ENCODE measurements around the gene TFEB. TPM values are rescaled to one million over a fixed set of nuclear protein-coding genes. Genes with fewer than 3 reads are reported as not detected.

Gene TFEB
- total and polyA plus RNA-seq, 2 donors from 2014 or later, result 50.7 to 51.0 TPM

DNA sequence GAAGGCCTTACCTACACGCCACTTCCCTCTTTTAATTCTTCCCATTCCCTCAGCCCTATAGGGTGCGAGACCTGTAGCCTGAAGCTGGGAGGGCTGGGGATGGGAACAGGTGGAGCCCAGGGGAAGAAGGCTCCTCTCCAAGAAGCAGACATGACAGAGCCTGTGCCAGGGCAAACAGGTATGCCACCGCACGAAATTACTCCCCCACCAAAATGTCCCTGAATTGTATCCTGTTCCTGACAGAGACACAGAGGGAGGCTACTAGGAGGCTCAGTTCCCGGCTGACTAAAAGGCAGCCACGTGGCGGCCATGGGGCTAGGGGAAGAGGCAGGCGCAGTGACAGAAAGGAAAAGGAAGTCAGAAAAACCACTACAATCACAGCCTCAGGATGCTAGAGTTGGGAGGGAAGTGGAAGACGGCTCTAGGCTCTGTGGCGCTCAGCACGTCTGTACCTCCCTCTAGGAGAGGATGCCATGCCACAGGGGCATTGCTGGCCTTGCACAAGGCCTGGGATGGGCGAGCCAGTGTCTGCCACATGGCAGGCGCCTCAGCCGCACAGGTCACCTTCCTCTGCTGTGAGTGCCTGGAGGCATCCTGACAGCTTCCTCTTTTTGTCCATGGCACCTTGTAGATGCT is 27.7 kb downstream of the TFEB start:
- TF ChIP-seq, protein P1, sequence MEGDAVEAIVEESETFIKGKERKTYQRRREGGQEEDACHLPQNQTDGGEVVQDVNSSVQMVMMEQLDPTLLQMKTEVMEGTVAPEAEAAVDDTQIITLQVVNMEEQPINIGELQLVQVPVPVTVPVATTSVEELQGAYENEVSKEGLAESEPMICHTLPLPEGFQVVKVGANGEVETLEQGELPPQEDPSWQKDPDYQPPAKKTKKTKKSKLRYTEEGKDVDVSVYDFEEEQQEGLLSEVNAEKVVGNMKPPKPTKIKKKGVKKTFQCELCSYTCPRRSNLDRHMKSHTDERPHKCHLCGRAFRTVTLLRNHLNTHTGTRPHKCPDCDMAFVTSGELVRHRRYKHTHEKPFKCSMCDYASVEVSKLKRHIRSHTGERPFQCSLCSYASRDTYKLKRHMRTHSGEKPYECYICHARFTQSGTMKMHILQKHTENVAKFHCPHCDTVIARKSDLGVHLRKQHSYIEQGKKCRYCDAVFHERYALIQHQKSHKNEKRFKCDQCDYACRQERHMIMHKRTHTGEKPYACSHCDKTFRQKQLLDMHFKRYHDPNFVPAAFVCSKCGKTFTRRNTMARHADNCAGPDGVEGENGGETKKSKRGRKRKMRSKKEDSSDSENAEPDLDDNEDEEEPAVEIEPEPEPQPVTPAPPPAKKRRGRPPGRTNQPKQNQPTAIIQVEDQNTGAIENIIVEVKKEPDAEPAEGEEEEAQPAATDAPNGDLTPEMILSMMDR (IDR thresholded peaks at IDR 0.05; ENCODE audit: borderline replicate concordance, extremely low read depth, insufficient read depth), result no peak
- Histone ChIP-seq H3K9ac (ENCODE audit: low read length in 3 of 3) (peak overlapping the region in 1 of 3 donors; percentile 19), H3K27me3 (ENCODE audit: control insufficient read depth, insufficient read depth, low read length) (no peaks in the 10 kb centered on the region), H3K27ac (ENCODE audit: low read depth in 2 of 2, low read length in 2 of 2) (peak overlapping the region in 1 of 2 donors; percentile 67), H3K36me3 (ENCODE audit: control insufficient read depth in 2 of 3, insufficient read depth in 3 of 3, low read length in 3 of 3) (peaks cover 0 to 4% (median 0%) of the 10 kb centered on the region in 3 donors), H3K4me3 (ENCODE audit: low read length in 3 of 3) (no peak overlapping the region), H3K9me3 (ENCODE audit: control insufficient read depth in 2 of 3, insufficient read depth in 1 of 3, low read length in 3 of 3) (no peaks in the 10 kb centered on the region), H3K4me1 (ENCODE audit: control insufficient read depth in 2 of 3, insufficient read depth in 2 of 3, low read depth in 1 of 3, low read length in 3 of 3) (peaks cover 0 to 46% (median 13%) of the 10 kb centered on the region in 3 donors)
- FAIRE-seq (no peak), DNase-seq (peak in 1 of 5 donors; percentile 70)
- intact Hi-C loops (cut with DNase I), result no loop called here

DNA sequence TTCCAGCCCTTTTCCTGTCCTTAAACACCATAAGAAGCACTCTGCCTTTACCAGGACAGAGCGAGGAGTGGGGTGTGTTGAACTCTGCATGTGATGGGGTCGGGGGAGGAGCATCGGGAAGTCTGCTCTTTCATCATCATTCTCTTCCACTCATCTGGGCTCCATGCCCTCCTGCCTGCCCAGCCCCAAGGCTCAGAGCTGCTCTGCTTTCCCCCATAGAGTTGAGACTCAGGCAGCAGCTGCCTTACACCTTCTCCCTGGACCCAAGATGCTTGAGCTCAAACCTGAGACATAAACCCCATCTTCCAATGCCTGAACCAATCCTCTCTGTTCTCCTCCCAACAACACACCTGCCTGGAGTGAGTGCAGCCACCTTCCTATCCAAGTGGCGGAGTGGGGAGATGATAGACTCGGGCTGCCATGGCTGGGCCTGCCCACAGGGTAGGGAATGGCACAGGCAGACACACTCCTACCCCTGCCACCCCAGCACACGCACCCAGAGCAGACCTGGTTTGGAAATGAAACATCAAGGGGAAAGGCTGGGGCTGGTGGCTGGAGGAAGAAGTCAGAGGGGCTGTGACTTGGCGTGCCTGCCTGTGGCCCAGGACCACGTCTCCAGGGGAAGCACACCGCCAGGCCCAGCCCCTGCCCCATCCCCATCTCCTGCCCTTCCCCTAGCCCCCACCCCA is 28.4 kb downstream of the TFEB start:
- Histone ChIP-seq H3K9me3 (ENCODE audit: control insufficient read depth in 2 of 3, insufficient read depth in 1 of 3, low read length in 3 of 3) (no peaks in the 10 kb centered on the region), H3K4me1 (ENCODE audit: control insufficient read depth in 2 of 3, insufficient read depth in 2 of 3, low read depth in 1 of 3, low read length in 3 of 3) (peaks cover 0 to 42% (median 9%) of the 10 kb centered on the region in 3 donors), H3K27ac (ENCODE audit: low read depth in 2 of 2, low read length in 2 of 2) (peak overlapping the region in 1 of 2 donors; percentile 67), H3K27me3 (ENCODE audit: control insufficient read depth, insufficient read depth, low read length) (no peaks in the 10 kb centered on the region), H3K36me3 (ENCODE audit: control insufficient read depth in 2 of 3, insufficient read depth in 3 of 3, low read length in 3 of 3) (peaks cover 0 to 4% (median 0%) of the 10 kb centered on the region in 3 donors), H3K4me3 (ENCODE audit: low read length in 3 of 3) (no peak overlapping the region), H3K9ac (ENCODE audit: low read length in 3 of 3) (no peak overlapping the region)
- intact Hi-C loops (cut with DNase I), result no loop called here
- peak in 1 of 5 donors; percentile 69 for DNase-seq
- no peak for FAIRE-seq
- TF ChIP-seq, protein P1 (IDR thresholded peaks at IDR 0.05; ENCODE audit: borderline replicate concordance, extremely low read depth, insufficient read depth), result no peak

DNA sequence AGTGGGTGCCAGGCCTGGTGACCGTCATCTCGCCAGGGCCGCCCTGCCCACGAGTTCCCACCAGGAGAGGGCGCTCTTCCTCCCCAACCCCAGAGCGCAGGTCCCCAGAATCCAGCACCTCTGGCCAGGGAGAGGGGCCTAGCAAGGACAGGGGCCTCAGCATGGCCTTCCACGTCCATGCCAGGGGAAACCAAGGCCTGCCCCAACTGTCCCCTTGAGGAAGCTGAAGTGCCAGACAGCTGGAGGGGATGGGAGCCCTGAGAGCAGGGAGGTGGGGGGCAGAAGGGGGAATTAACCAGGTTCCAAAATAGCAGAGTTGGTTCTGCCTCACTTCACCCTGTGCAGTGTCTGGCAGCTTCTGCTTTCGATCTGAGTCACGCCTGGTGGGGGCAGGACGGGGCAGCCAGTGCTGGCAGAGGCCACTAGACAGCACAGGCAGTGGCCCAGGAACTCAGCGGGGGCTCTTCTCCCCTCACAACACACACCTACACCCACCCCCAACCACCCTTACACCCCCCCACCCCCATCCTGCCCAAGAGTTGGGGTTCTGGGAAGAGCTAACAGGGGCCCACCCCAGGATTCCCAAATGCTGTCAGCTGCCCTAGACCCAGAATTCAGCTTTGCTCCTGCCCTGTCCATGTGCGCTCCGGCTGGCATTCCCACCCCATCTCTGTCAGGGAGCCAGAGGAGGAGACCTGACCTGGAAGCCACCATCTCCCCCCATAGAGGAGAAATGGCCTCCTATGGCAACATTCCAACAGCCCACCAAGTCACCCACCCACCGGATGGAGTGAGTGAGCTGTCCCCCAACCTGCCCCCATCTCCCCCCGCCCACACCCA is 29.2 kb downstream of the TFEB start:
- peak in 3 of 5 donors; percentile 28 to 92 (median 35) for DNase-seq
- FAIRE-seq, result no peak
- H3K4me1 ChIP-seq (ENCODE audit: control insufficient read depth in 2 of 3, insufficient read depth in 2 of 3, low read depth in 1 of 3, low read length in 3 of 3), result peaks cover 0 to 34% (median 9%) of the 10 kb centered on the region in 3 donors

More for the DNA sequence above, 29.2 kb downstream of the TFEB start:
- TF ChIP-seq, protein P1 (IDR thresholded peaks at IDR 0.05; ENCODE audit: borderline replicate concordance, extremely low read depth, insufficient read depth), result peak; percentile 32
- H3K9ac ChIP-seq (ENCODE audit: low read length in 3 of 3), result peak overlapping the region in 1 of 3 donors; percentile 41
- intact Hi-C loops (cut with DNase I), result no loop called here
- H3K4me3 ChIP-seq (ENCODE audit: low read length in 3 of 3), result no peak overlapping the region
- peaks cover 0 to 4% (median 0%) of the 10 kb centered on the region in 3 donors for H3K36me3 ChIP-seq (ENCODE audit: control insufficient read depth in 2 of 3, insufficient read depth in 3 of 3, low read length in 3 of 3)
- H3K27ac ChIP-seq (ENCODE audit: low read depth in 2 of 2, low read length in 2 of 2), result peak overlapping the region; percentile 55 to 67
- no peaks in the 10 kb centered on the region for H3K9me3 ChIP-seq (ENCODE audit: control insufficient read depth in 2 of 3, insufficient read depth in 1 of 3, low read length in 3 of 3)
- H3K27me3 ChIP-seq (ENCODE audit: control insufficient read depth, insufficient read depth, low read length), result no peaks in the 10 kb centered on the region
